OCI-LY7 (cell line): Measurements from ENCODE around the gene RAB3GAP2. TPM values are rescaled to one million over a fixed set of nuclear protein-coding genes. Genes with fewer than 3 reads are reported as not detected.
"Not testable (repeated sequence)": the region's sequence is repeated elsewhere in the genome, so short reads cannot be mapped to it uniquely, and the experiment has no call there.

Source experiments
- BruUV-seq: library from RNA; stranded (reverse); fragments of 400-500 nt; replicated peaks from 2 replicates; lab custom pipeline; 2021; lab: Mats Ljungman, UMichigan
- CTCF ChIA-PET: fragments of 300-600 bp; sonication (Branson Sonifier 250); formaldehyde crosslinking; loops from one replicate; lab custom pipeline; 2022; ENCODE audit warnings: antibody characterized with exemption; ENCODE audit not compliant: unreplicated experiment; lab: Charles Lee
- POLR2A ChIA-PET: fragments of 300-600 bp; sonication (Branson Sonifier 250); formaldehyde crosslinking; loops from one replicate; lab custom pipeline; 2022; ENCODE audit warnings: antibody characterized with exemption; lab: Charles Lee
- DNase-seq: peaks from one replicate; pipeline ENCODE4 v3.0.0-alpha.2; 2015; ENCODE audit warnings: low spot score
- H2AFZ ChIP-seq: fragments of 200-600 bp; sonication (generic), shearing (Covaris generic); 2 replicates; pipeline ENCODE4 v1.6.1; 2014; ENCODE audit warnings: mild to moderate bottlenecking, antibody characterized with exemption, low read length, moderate library complexity
- H3K27ac ChIP-seq: fragments of 200-600 bp; sonication (generic); 2 replicates; pipeline ENCODE4 v1.5.1; 2014; ENCODE audit warnings: mixed run types, low read depth, mild to moderate bottlenecking, moderate library complexity, low read length, inconsistent platforms; ENCODE audit not compliant: poor library complexity, severe bottlenecking
- H3K36me3 ChIP-seq: fragments of 200-600 bp; sonication (generic); 2 replicates; pipeline ENCODE4 v1.6.1; 2014; ENCODE audit warnings: mild to moderate bottlenecking, antibody characterized with exemption, low read length, moderate library complexity, mixed read lengths; ENCODE audit not compliant: insufficient read depth
- H3K4me1 ChIP-seq: fragments of 200-600 bp; sonication (generic); 2 replicates; pipeline ENCODE4 v1.5.1; 2014; ENCODE audit warnings: mild to moderate bottlenecking, low read length; ENCODE audit not compliant: insufficient read depth, poor library complexity, severe bottlenecking
- H3K4me2 ChIP-seq: fragments of 200-600 bp; sonication (generic); 2 replicates; pipeline ENCODE4 v1.6.1; 2014; ENCODE audit warnings: mild to moderate bottlenecking, low read length
- H3K4me3 ChIP-seq: fragments of 200-600 bp; sonication (generic); 2 replicates; pipeline ENCODE4 v1.5.1; 2014; ENCODE audit warnings: mild to moderate bottlenecking, low read depth, low read length; ENCODE audit not compliant: poor library complexity, severe bottlenecking
- H3K79me2 ChIP-seq: fragments of 200-600 bp; sonication (generic); 2 replicates; pipeline ENCODE4 v1.6.1; 2016; ENCODE audit warnings: low read depth, mild to moderate bottlenecking, low read length, moderate library complexity, mixed read lengths; ENCODE audit not compliant: insufficient read depth
- H3K9me2 ChIP-seq: fragments of 200-600 bp; sonication (generic); 2 replicates; pipeline ENCODE4 v1.6.1; 2016; ENCODE audit warnings: mild to moderate bottlenecking, low read length, mixed read lengths; ENCODE audit not compliant: insufficient read depth
- H3K9me3 ChIP-seq: fragments of 200-600 bp; sonication (generic); 2 replicates; pipeline ENCODE4 v1.6.1; 2014; ENCODE audit warnings: mild to moderate bottlenecking, mixed run types, low read length, mixed read lengths
- H4K20me1 ChIP-seq: fragments of 200-600 bp; sonication (generic); 2 replicates; pipeline ENCODE4 v1.6.1; 2014; ENCODE audit warnings: mild to moderate bottlenecking, antibody characterized with exemption, low read length, moderate library complexity, mixed read lengths; ENCODE audit not compliant: insufficient read depth
- CTCF ChIP-seq: fragments of 200-600 bp; sonication (generic); conservative IDR thresholded peaks from 2 replicates; pipeline ENCODE4 v1.5.1; 2014; ENCODE audit warnings: mild to moderate bottlenecking, antibody characterized with exemption, low read length, moderate library complexity, mixed read lengths
- EZH2phosphoT487 ChIP-seq: fragments of 200-600 bp; sonication (generic); IDR thresholded peaks from 2 replicates; pipeline ENCODE4 v1.6.1; 2018; ENCODE audit warnings: low read depth, borderline replicate concordance, mild to moderate bottlenecking, mixed run types, antibody characterized with exemption, low read length, moderate library complexity, mixed read lengths
- intact Hi-C: fragments of 100-400 bp; cut with micrococcal nuclease; formaldehyde crosslinking; loops from one replicate; pipeline ENCODE4 v1.10.0; 2022; ENCODE audit not compliant: unreplicated experiment
- total RNA-seq, 2 experiments: library from RNA; depleted of rRNA in 1 of 2; stranded (reverse); fragments of >200 nt in 1 of 2; shearing (Covaris generic) in 1 of 2; gene quantifications; 2 replicates each; pipeline ENCODE4 v1.2.3, GENCODE V29; 2014 to 2022

RAB3GAP2 gene
- total RNA-seq, 2 experiments from 2014 or later = 16.9 to 41.1 TPM

- H3K4me3 ChIP-seq = no peak overlapping the region
- H3K79me2 ChIP-seq = peaks cover 20% of the 10 kb centered on the region; the same call in 1 of the 2 replicates
- ChIA-PET CTCF (no interaction called here), POLR2A (interaction anchor here (0.6 to 0.7 kb wide), 2 partner anchors 19 to 269 kb away, joined by 3 read pairs; no protein-coding TSS in a partner anchor)
- intact Hi-C loops = no loop called here
- H3K4me1 ChIP-seq = no peaks in the 10 kb centered on the region
- TF ChIP-seq EZH2phosphoT487 (no peak), CTCF (no peak)
- no peak overlapping the region for H3K27ac ChIP-seq
- peaks cover 25% of the 10 kb centered on the region for H3K9me3 ChIP-seq
- BruUV-seq = no TSS peak
- H4K20me1 ChIP-seq = no peaks in the 10 kb centered on the region
- peaks cover 47% of the 10 kb centered on the region for H3K36me3 ChIP-seq
- DNase-seq = no peak
- H3K9me2 ChIP-seq = no peaks in the 10 kb centered on the region
- no peak overlapping the region for H3K4me2 ChIP-seq
- H2AFZ ChIP-seq = no peak overlapping the region
Observed at GRCh38 chr1:220255204-220255603, 17.0 kb downstream of the RAB3GAP2 start.

- H3K4me1 ChIP-seq, CTCF ChIA-PET, BruUV-seq, H3K9me2 ChIP-seq, H4K20me1 ChIP-seq, intact Hi-C loops, H3K4me3 ChIP-seq, H3K27ac ChIP-seq, H3K4me2 ChIP-seq, DNase-seq, H2AFZ ChIP-seq: not testable (repeated sequence)
- Histone ChIP-seq H3K9me3 (peaks cover 35% of the 10 kb centered on the region), H3K79me2 (peaks cover 11% of the 10 kb centered on the region; the same call in 1 of the 2 replicates), H3K36me3 (peaks cover 62% of the 10 kb centered on the region)
- POLR2A ChIA-PET = interaction anchor here (0.6 to 1.2 kb wide), 2 partner anchors 15 to 28 kb away, joined by 3 read pairs; no protein-coding TSS in a partner anchor
Observed at GRCh38 chr1:220253290-220253689, 19.0 kb downstream of the RAB3GAP2 start.

GRCh38 chr1:220251272-220251671, 21.0 kb downstream of the RAB3GAP2 start:
- DNase-seq = no peak
- TF ChIP-seq EZH2phosphoT487 (no peak), CTCF (no peak)
- H3K4me1 ChIP-seq = no peaks in the 10 kb centered on the region
- ChIA-PET CTCF (no interaction called here), POLR2A (interaction anchor here (0.6 to 1.6 kb wide), 2 partner anchors 17 to 140 kb away, joined by 4 read pairs; no protein-coding TSS in a partner anchor)
- H3K9me3 ChIP-seq = peaks cover 35% of the 10 kb centered on the region
- peaks cover 72% of the 10 kb centered on the region for H3K36me3 ChIP-seq
- H3K79me2 ChIP-seq = peaks cover 9% of the 10 kb centered on the region; the same call in 1 of the 2 replicates
- H4K20me1 ChIP-seq = no peaks in the 10 kb centered on the region
- intact Hi-C loops = no loop called here
- H3K27ac ChIP-seq = no peak overlapping the region
- H3K9me2 ChIP-seq = no peaks in the 10 kb centered on the region
- BruUV-seq = no TSS peak
- no peak overlapping the region for H2AFZ ChIP-seq
- no peak overlapping the region for H3K4me3 ChIP-seq
- no peak overlapping the region for H3K4me2 ChIP-seq
